Measurements from ENCODE around the gene ZFAND3.

The ZFAND3 gene

GRCh38 chr6:38054527-38055202 lies 235.1 kb downstream of the ZFAND3 start:
- no peak for DNase-seq

- no peak for DNase-seq
Measured at GRCh38 chr6:38055203-38055589, 235.7 kb downstream of the ZFAND3 start.

- DNase-seq: no peak
Measured at GRCh38 chr6:38056361-38056760, 236.8 kb downstream of the ZFAND3 start.

- no peak for DNase-seq
Measured at GRCh38 chr6:38057994-38058393, 238.5 kb downstream of the ZFAND3 start.

- no peak for DNase-seq
Measured at GRCh38 chr6:38062066-38062465, 242.5 kb downstream of the ZFAND3 start.

- DNase-seq: no peak
Measured at GRCh38 chr6:38063973-38064372, 244.4 kb downstream of the ZFAND3 start.

- no peak for DNase-seq
Measured at GRCh38 chr6:38064431-38064830, 244.9 kb downstream of the ZFAND3 start.

GRCh38 chr6:38065734-38066305 lies 246.3 kb downstream of the ZFAND3 start:
- DNase-seq: no peak

- no peak for DNase-seq
Measured at GRCh38 chr6:38067263-38067980, 247.9 kb downstream of the ZFAND3 start.

GRCh38 chr6:38068854-38069590 lies 249.5 kb downstream of the ZFAND3 start:
- DNase-seq: no peak

- DNase-seq: no peak
Measured at GRCh38 chr6:38077488-38078030, 258.0 kb downstream of the ZFAND3 start.

- DNase-seq: no peak
Measured at GRCh38 chr6:38078671-38079070, 259.1 kb downstream of the ZFAND3 start.

- DNase-seq: no peak
Measured at GRCh38 chr6:38079107-38079506, 259.6 kb downstream of the ZFAND3 start.

GRCh38 chr6:38079537-38079936 lies 260.0 kb downstream of the ZFAND3 start:
- DNase-seq: no peak

- DNase-seq: no peak
Measured at GRCh38 chr6:38080360-38080759, 260.8 kb downstream of the ZFAND3 start.

- no peak for DNase-seq
Measured at GRCh38 chr6:38080889-38081288, 261.4 kb downstream of the ZFAND3 start.

GRCh38 chr6:38085031-38085430 lies 265.5 kb downstream of the ZFAND3 start:
- DNase-seq: no peak

GRCh38 chr6:38086346-38086745 lies 266.8 kb downstream of the ZFAND3 start:
- no peak for DNase-seq

GRCh38 chr6:38088010-38088409 lies 268.5 kb downstream of the ZFAND3 start:
- no peak for DNase-seq

GRCh38 chr6:38088829-38089228 lies 269.3 kb downstream of the ZFAND3 start:
- no peak for DNase-seq

- no peak for DNase-seq
Measured at GRCh38 chr6:38091613-38092012, 272.1 kb downstream of the ZFAND3 start.

- DNase-seq: no peak
Measured at GRCh38 chr6:38092465-38092864, 272.9 kb downstream of the ZFAND3 start.

GRCh38 chr6:38092964-38093363 lies 273.4 kb downstream of the ZFAND3 start:
- no peak for DNase-seq
